SK-N-SH (cell line): ENCODE results near the gene KCNJ3. TPM values are rescaled to one million over a fixed set of nuclear protein-coding genes. Genes with fewer than 3 reads are reported as not detected.

Experiments
- CTCF ChIA-PET: fragments of 300-600, 350-600 bp; formaldehyde crosslinking; extraction: SDS; loops from one replicate; lab custom pipeline; 2021; lab: Yijun Ruan, JAX
- POLR2A ChIA-PET: fragments of 350-600 bp; sonication (Branson Sonifier 250); formaldehyde crosslinking; extraction: SDS; loops from one replicate; lab custom pipeline; 2020; ENCODE audit warnings: antibody characterized with exemption, inconsistent platforms; lab: Yijun Ruan, JAX
- DNase-seq: peaks from one replicate; pipeline ENCODE4 v3.0.0; 2012
- H2AFZ ChIP-seq: fragments of 200-600 bp; sonication (generic); 2 replicates; pipeline ENCODE4 v1.8.1; 2016; ENCODE audit warnings: antibody characterized with exemption, mild to moderate bottlenecking, low read depth
- H3F3A ChIP-seq: fragments of 200-600 bp; sonication (generic); replicated peaks from 2 replicates; pipeline ENCODE3; 2016; ENCODE audit warnings: antibody characterized with exemption, mild to moderate bottlenecking; ENCODE audit not compliant: insufficient read depth
- H3K27ac ChIP-seq, 2 experiments: fragments of 200-500 bp in 1 of 2; fragments of 200-600 bp in 1 of 2; sonication (Bioruptor generic) in 1 of 2; sonication (generic), shearing (Covaris generic) in 1 of 2; 2 replicates each; pipeline versions ENCODE4 v1.5.1 to v1.6.1; 2014 to 2016; ENCODE audit warnings: low read depth in 2 of 2, inconsistent platforms in 1 of 2, low read length in 1 of 2, mild to moderate bottlenecking in 1 of 2, mixed read lengths in 1 of 2
- H3K27me3 ChIP-seq: fragments of 200-600 bp; sonication (generic), shearing (Covaris generic); 2 replicates; pipeline ENCODE4 v1.6.1; 2016; ENCODE audit warnings: mixed run types; ENCODE audit not compliant: insufficient read depth
- H3K36me3 ChIP-seq, 2 experiments: fragments of 200-500 bp in 1 of 2; fragments of 200-600 bp in 1 of 2; sonication (Bioruptor generic) in 1 of 2; sonication (generic) in 1 of 2; replicated peaks in 1 of 2; 2 replicates each; pipeline versions ENCODE3 to v1.5.1; 2014 to 2016; ENCODE audit warnings: low read length in 1 of 2, mild to moderate bottlenecking in 1 of 2; ENCODE audit not compliant: insufficient read depth in 2 of 2, control insufficient read depth in 1 of 2
- H3K4me1 ChIP-seq, 2 experiments: fragments of 200-500 bp in 1 of 2; fragments of 200-600 bp in 1 of 2; sonication (Bioruptor generic) in 1 of 2; sonication (generic), shearing (Covaris generic) in 1 of 2; 2 replicates each; pipeline versions ENCODE4 v1.5.1 to v1.6.1; 2014 to 2016; ENCODE audit warnings: low read depth in 1 of 2, low read length in 1 of 2, mixed run types in 1 of 2; ENCODE audit not compliant: insufficient read depth in 2 of 2, control insufficient read depth in 1 of 2
- H3K4me2 ChIP-seq: fragments of 200-600 bp; sonication (generic), shearing (Covaris generic); 2 replicates; pipeline ENCODE4 v1.6.1; 2017; ENCODE audit warnings: mixed run types
- H3K4me3 ChIP-seq, 2 experiments: fragments of 200-500 bp in 1 of 2; fragments of 200-600 bp in 1 of 2; sonication (Bioruptor generic) in 1 of 2; sonication (generic), shearing (Covaris generic) in 1 of 2; 2 replicates each; pipeline versions ENCODE4 v1.5.1 to v1.8.1; 2014 to 2016; ENCODE audit warnings: low read depth in 2 of 2, inconsistent platforms in 1 of 2, low read length in 1 of 2, mild to moderate bottlenecking in 1 of 2, mixed read lengths in 1 of 2, moderate library complexity in 1 of 2
- H3K79me2 ChIP-seq: fragments of 200-600 bp; sonication (generic); 2 replicates; pipeline ENCODE4 v1.8.1; 2017; ENCODE audit warnings: mild to moderate bottlenecking; ENCODE audit not compliant: insufficient read depth
- H3K9ac ChIP-seq: fragments of 200-600 bp; sonication (generic); 2 replicates; pipeline ENCODE4 v1.6.1; 2017; ENCODE audit warnings: mixed run types
- H3K9me2 ChIP-seq: fragments of 200-600 bp; sonication (generic); 2 replicates; pipeline ENCODE4 v1.6.1; 2017; ENCODE audit warnings: mixed run types
- H3K9me3 ChIP-seq: fragments of 200-600 bp; sonication (generic); 2 replicates; pipeline ENCODE4 v1.6.1; 2017; ENCODE audit warnings: mixed run types, mild to moderate bottlenecking, moderate library complexity
- H4K20me1 ChIP-seq: fragments of 200-600 bp; sonication (generic); 2 replicates; pipeline ENCODE4 v1.6.1; 2017; ENCODE audit warnings: mild to moderate bottlenecking, mixed run types; ENCODE audit not compliant: insufficient read depth
- CHD2 ChIP-seq: fragments of 150-350 bp; IDR thresholded peaks from 2 replicates; pipeline ENCODE4 v1.6.1; 2018; ENCODE audit warnings: low read length; ENCODE audit not compliant: partially characterized antibody
- EZH2phosphoT487 ChIP-seq: fragments of 200-600 bp; sonication (generic); IDR thresholded peaks from 2 replicates; pipeline ENCODE4 v1.6.1; 2017; ENCODE audit warnings: low read depth, mixed run types, mild to moderate bottlenecking, antibody characterized with exemption, moderate library complexity, borderline replicate concordance
- FOXJ3 ChIP-seq: sonication (generic); formaldehyde crosslinking; IDR thresholded peaks from 2 replicates; pipeline ENCODE4 v1.5.1; 2020; ENCODE audit warnings: mild to moderate bottlenecking, missing genetic modification reagents
- FOXM1 ChIP-seq: IDR thresholded peaks from 2 replicates; pipeline ENCODE4 v1.4.0; 2012; ENCODE audit warnings: low read depth, mild to moderate bottlenecking
- GABPA ChIP-seq: IDR thresholded peaks from 2 replicates; pipeline ENCODE4 v1.4.0; 2012; ENCODE audit warnings: low read depth, mild to moderate bottlenecking
- GATA2 ChIP-seq: sonication (generic); formaldehyde crosslinking; IDR thresholded peaks from 2 replicates; pipeline ENCODE4 v1.5.0; 2020; ENCODE audit warnings: mild to moderate bottlenecking, missing genetic modification reagents
- RAD21 ChIP-seq: IDR thresholded peaks from 2 replicates; pipeline ENCODE4 v1.6.1; 2012; ENCODE audit warnings: mild to moderate bottlenecking, low read length
- RCOR1 ChIP-seq: fragments of 150-350 bp; IDR thresholded peaks from 2 replicates; pipeline ENCODE4 v1.6.1; 2017; ENCODE audit warnings: antibody characterized with exemption, low read length
- RFX5 ChIP-seq: IDR thresholded peaks from 2 replicates; pipeline ENCODE4 v1.6.1; 2012; ENCODE audit warnings: mild to moderate bottlenecking, improper control_type of control experiment, low read length
- RXRA ChIP-seq: IDR thresholded peaks from 2 replicates; pipeline ENCODE4 v1.4.0; 2012; ENCODE audit warnings: low read depth, mild to moderate bottlenecking, borderline replicate concordance
- SIN3A ChIP-seq: IDR thresholded peaks from 2 replicates; pipeline ENCODE4 v1.6.1; 2012; ENCODE audit warnings: low read depth, mild to moderate bottlenecking, low read length, moderate library complexity, borderline replicate concordance
- SMC3 ChIP-seq: IDR thresholded peaks from 2 replicates; pipeline ENCODE4 v1.6.1; 2012; ENCODE audit warnings: low read depth, low read length, improper control_type of control experiment
- TCF12 ChIP-seq: IDR thresholded peaks from 2 replicates; pipeline ENCODE4 v1.4.0; 2012
- YY1 ChIP-seq: IDR thresholded peaks from 2 replicates; pipeline ENCODE4 v1.4.0; 2012; ENCODE audit warnings: low read depth, mild to moderate bottlenecking
- WGBS: methylation state at CpG from one replicate; pipeline ENCODE4 v1.1.6; 2017; ENCODE audit warnings: low lambda C conversion rate; 5-methylcytosine and 5-hydroxymethylcytosine counted together
- polyA plus RNA-seq, 3 experiments: library from polyadenylated mRNA; depleted of rRNA; stranded (reverse); fragments of >200 nt; gene quantifications; 2 replicates each; pipeline ENCODE4 v1.2.3, GENCODE V29; 2012
- TF ChIP-seq, protein P1 (sequence below): IDR thresholded peaks from 2 replicates; pipeline ENCODE4 v1.4.0; 2012; ENCODE audit warnings: low read depth
- TF ChIP-seq, protein P2 (sequence below): IDR thresholded peaks from 2 replicates; pipeline ENCODE4; 2012
- TF ChIP-seq, protein P3 (sequence below): IDR thresholded peaks from 2 replicates; pipeline ENCODE4 v1.6.1; 2012; ENCODE audit warnings: mild to moderate bottlenecking, low read depth, low read length, moderate library complexity
- TF ChIP-seq, protein P4 (sequence below): IDR thresholded peaks from 2 replicates; pipeline ENCODE4 v1.4.0; 2012; ENCODE audit warnings: low read depth, borderline replicate concordance
- TF ChIP-seq, protein P5 (sequence below): IDR thresholded peaks from 2 replicates; pipeline ENCODE4 v1.4.0; 2012; ENCODE audit warnings: low read depth, borderline replicate concordance
- TF ChIP-seq, protein P6 (sequence below): fragments of 150-350 bp; IDR thresholded peaks from 2 replicates; pipeline ENCODE4 v1.6.1; 2017; ENCODE audit warnings: antibody characterized with exemption, low read length, low read depth, borderline replicate concordance

Gene KCNJ3
- polyA plus RNA-seq, 1 of the 3 experiments (the other 2 are of a cell fraction) = not detected

DNA sequence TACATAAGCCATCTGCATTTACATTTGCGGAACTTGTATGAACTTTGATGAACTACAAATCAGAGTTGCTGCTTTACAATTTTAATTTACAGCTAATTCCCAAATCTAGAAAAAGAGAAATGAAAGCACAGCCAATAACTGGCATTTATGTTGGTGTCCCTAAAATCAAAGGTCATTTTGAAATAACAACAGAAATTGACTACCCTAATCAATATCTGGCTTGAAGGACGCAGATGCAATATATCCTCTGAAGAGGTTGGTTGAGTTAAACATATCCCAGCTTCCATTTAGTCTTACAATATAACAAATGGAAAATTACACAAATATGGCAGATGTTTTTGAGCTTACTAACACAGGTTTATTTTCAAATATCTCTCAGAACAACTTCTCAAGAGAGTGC is 177.5 kb downstream of the KCNJ3 start:
- WGBS = 30% methylated on average over 2 of the region's 2 CpGs
- ChIA-PET CTCF (no interaction called here), POLR2A (no interaction called here)
- no peaks in the 10 kb centered on the region for H3F3A ChIP-seq
- no peak overlapping the region for H3K4me3 ChIP-seq
- no peaks in the 10 kb centered on the region for H3K4me1 ChIP-seq
- H3K27me3 ChIP-seq = no peaks in the 10 kb centered on the region
- H3K9me2 ChIP-seq = no peaks in the 10 kb centered on the region
- H3K4me2 ChIP-seq = no peak overlapping the region
- no peak overlapping the region for H2AFZ ChIP-seq
- no peak for DNase-seq
- H4K20me1 ChIP-seq = no peaks in the 10 kb centered on the region
- H3K79me2 ChIP-seq = no peaks in the 10 kb centered on the region
- H3K9me3 ChIP-seq = no peaks in the 10 kb centered on the region
- H3K9ac ChIP-seq = no peak overlapping the region
- no peaks in the 10 kb centered on the region for H3K36me3 ChIP-seq
- TF ChIP-seq EZH2phosphoT487 (no peak), RCOR1 (no peak), RFX5 (no peak), SMC3 (no peak), TCF12 (no peak), GABPA (no peak), RAD21 (no peak), FOXM1 (no peak), CHD2 (no peak), YY1 (no peak)
- TF ChIP-seq, protein P1, sequence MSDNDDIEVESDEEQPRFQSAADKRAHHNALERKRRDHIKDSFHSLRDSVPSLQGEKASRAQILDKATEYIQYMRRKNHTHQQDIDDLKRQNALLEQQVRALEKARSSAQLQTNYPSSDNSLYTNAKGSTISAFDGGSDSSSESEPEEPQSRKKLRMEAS = no peak
- TF ChIP-seq, protein P2, sequence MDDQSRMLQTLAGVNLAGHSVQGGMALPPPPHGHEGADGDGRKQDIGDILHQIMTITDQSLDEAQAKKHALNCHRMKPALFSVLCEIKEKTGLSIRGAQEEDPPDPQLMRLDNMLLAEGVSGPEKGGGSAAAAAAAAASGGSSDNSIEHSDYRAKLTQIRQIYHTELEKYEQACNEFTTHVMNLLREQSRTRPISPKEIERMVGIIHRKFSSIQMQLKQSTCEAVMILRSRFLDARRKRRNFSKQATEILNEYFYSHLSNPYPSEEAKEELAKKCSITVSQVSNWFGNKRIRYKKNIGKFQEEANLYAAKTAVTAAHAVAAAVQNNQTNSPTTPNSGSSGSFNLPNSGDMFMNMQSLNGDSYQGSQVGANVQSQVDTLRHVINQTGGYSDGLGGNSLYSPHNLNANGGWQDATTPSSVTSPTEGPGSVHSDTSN = no peak
- TF ChIP-seq, protein P3, sequence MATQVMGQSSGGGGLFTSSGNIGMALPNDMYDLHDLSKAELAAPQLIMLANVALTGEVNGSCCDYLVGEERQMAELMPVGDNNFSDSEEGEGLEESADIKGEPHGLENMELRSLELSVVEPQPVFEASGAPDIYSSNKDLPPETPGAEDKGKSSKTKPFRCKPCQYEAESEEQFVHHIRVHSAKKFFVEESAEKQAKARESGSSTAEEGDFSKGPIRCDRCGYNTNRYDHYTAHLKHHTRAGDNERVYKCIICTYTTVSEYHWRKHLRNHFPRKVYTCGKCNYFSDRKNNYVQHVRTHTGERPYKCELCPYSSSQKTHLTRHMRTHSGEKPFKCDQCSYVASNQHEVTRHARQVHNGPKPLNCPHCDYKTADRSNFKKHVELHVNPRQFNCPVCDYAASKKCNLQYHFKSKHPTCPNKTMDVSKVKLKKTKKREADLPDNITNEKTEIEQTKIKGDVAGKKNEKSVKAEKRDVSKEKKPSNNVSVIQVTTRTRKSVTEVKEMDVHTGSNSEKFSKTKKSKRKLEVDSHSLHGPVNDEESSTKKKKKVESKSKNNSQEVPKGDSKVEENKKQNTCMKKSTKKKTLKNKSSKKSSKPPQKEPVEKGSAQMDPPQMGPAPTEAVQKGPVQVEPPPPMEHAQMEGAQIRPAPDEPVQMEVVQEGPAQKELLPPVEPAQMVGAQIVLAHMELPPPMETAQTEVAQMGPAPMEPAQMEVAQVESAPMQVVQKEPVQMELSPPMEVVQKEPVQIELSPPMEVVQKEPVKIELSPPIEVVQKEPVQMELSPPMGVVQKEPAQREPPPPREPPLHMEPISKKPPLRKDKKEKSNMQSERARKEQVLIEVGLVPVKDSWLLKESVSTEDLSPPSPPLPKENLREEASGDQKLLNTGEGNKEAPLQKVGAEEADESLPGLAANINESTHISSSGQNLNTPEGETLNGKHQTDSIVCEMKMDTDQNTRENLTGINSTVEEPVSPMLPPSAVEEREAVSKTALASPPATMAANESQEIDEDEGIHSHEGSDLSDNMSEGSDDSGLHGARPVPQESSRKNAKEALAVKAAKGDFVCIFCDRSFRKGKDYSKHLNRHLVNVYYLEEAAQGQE = no peak
- no peak overlapping the region for H3K27ac ChIP-seq

DNA sequence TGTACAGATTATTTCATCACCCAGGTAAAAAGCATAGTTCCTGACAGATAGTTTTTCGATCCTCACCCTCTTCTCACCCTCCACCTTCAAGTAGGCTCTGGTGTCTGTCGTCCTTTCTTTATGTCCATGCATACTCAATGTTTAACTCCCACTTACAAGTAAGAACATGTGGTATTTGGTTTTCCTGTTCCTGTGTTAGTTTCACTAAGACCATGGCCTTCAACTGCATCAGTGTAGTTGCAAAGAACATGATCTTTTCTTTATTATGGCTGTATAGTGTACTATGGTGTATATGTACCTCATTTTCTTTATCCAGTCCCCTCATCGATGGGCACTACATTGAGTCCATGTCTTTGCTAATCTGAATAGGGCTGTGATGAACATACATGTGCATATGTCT is 184.2 kb downstream of the KCNJ3 start:
- CTCF ChIA-PET = no interaction called here
- H3K27me3 ChIP-seq = no peaks in the 10 kb centered on the region
- no peak for DNase-seq
- H3K4me2 ChIP-seq = no peak overlapping the region
- no peak overlapping the region for H3K4me3 ChIP-seq
- no peaks in the 10 kb centered on the region for H3K79me2 ChIP-seq
- no peak overlapping the region for H3K9ac ChIP-seq
- H2AFZ ChIP-seq = no peak overlapping the region
- no peaks in the 10 kb centered on the region for H3K36me3 ChIP-seq
- no peaks in the 10 kb centered on the region for H3F3A ChIP-seq
- no peaks in the 10 kb centered on the region for H3K9me2 ChIP-seq
- H3K4me1 ChIP-seq = no peaks in the 10 kb centered on the region
- no peaks in the 10 kb centered on the region for H3K9me3 ChIP-seq
- no peaks in the 10 kb centered on the region for H4K20me1 ChIP-seq
- no peak overlapping the region for H3K27ac ChIP-seq
- POLR2A ChIA-PET = no interaction called here
- WGBS = 17% methylated on average over 3 of the region's 3 CpGs
- no peak for TF ChIP-seq SIN3A
- TF ChIP-seq, protein P4, sequence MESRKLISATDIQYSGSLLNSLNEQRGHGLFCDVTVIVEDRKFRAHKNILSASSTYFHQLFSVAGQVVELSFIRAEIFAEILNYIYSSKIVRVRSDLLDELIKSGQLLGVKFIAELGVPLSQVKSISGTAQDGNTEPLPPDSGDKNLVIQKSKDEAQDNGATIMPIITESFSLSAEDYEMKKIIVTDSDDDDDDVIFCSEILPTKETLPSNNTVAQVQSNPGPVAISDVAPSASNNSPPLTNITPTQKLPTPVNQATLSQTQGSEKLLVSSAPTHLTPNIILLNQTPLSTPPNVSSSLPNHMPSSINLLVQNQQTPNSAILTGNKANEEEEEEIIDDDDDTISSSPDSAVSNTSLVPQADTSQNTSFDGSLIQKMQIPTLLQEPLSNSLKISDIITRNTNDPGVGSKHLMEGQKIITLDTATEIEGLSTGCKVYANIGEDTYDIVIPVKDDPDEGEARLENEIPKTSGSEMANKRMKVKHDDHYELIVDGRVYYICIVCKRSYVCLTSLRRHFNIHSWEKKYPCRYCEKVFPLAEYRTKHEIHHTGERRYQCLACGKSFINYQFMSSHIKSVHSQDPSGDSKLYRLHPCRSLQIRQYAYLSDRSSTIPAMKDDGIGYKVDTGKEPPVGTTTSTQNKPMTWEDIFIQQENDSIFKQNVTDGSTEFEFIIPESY = no peak
- TF ChIP-seq SMC3 = no peak
- no peak for TF ChIP-seq GABPA
- no peak for TF ChIP-seq YY1
- TF ChIP-seq EZH2phosphoT487 = no peak
- no peak for TF ChIP-seq CHD2
- no peak for TF ChIP-seq RXRA
- TF ChIP-seq, protein P5, sequence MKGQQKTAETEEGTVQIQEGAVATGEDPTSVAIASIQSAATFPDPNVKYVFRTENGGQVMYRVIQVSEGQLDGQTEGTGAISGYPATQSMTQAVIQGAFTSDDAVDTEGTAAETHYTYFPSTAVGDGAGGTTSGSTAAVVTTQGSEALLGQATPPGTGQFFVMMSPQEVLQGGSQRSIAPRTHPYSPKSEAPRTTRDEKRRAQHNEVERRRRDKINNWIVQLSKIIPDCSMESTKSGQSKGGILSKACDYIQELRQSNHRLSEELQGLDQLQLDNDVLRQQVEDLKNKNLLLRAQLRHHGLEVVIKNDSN = no peak
- TF ChIP-seq GATA2 (CRISPR knock-in tag) = no peak
- TF ChIP-seq, protein P6, sequence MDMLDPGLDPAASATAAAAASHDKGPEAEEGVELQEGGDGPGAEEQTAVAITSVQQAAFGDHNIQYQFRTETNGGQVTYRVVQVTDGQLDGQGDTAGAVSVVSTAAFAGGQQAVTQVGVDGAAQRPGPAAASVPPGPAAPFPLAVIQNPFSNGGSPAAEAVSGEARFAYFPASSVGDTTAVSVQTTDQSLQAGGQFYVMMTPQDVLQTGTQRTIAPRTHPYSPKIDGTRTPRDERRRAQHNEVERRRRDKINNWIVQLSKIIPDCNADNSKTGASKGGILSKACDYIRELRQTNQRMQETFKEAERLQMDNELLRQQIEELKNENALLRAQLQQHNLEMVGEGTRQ = no peak
- no peak for TF ChIP-seq FOXJ3 (CRISPR knock-in tag)
